Mammary epithelial cell (primary cell): ENCODE data around the gene ABCC5.

Experiments used
- EZH2 ChIP-seq: IDR thresholded peaks from 2 replicates; pipeline ENCODE4 v1.6.1; 2012; ENCODE audit warnings: low read length, inconsistent platforms, borderline replicate concordance
- TF ChIP-seq, protein P1 (sequence below), 2 donors: IDR thresholded peaks in 1 of 2; conservative IDR thresholded peaks in 1 of 2; 2 replicates each; pipeline ENCODE4 v1.5.1; 2011 to 2012; ENCODE audit warnings: inconsistent platforms in 2 of 2, low read length in 2 of 2, mild to moderate bottlenecking in 2 of 2, control low read depth in 1 of 2, low read depth in 1 of 2; ENCODE audit not compliant: insufficient read depth in 1 of 2; ENCODE audit errors: extremely low read depth in 1 of 2

DNA sequence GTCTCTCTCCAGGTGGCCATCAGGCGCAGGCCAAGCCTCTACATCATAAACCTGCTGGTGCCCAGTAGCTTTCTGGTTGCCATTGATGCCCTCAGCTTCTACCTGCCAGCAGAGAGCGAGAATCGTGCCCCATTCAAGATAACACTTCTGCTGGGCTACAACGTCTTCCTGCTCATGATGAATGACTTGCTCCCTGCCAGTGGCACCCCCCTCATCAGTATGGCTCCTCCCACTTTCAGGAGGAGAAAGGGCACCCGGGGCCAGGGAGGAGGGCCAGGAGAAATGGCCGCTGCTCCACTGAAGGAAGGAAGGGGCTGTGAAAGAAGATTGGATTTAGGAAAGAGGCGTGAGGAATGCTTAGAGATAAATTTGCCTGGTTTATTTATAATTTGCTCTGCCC, 41.7 kb upstream of the ABCC5 start:
- TF ChIP-seq, protein P1, sequence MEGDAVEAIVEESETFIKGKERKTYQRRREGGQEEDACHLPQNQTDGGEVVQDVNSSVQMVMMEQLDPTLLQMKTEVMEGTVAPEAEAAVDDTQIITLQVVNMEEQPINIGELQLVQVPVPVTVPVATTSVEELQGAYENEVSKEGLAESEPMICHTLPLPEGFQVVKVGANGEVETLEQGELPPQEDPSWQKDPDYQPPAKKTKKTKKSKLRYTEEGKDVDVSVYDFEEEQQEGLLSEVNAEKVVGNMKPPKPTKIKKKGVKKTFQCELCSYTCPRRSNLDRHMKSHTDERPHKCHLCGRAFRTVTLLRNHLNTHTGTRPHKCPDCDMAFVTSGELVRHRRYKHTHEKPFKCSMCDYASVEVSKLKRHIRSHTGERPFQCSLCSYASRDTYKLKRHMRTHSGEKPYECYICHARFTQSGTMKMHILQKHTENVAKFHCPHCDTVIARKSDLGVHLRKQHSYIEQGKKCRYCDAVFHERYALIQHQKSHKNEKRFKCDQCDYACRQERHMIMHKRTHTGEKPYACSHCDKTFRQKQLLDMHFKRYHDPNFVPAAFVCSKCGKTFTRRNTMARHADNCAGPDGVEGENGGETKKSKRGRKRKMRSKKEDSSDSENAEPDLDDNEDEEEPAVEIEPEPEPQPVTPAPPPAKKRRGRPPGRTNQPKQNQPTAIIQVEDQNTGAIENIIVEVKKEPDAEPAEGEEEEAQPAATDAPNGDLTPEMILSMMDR (conservative IDR thresholded peaks at IDR 0.05 in 1 of 2, IDR thresholded peaks at IDR 0.05 in 1 of 2; ENCODE audit: extremely low read depth in 1 of 2, insufficient read depth in 1 of 2, low read depth in 1 of 2, low read length in 2 of 2), result no peak
- no peak for TF ChIP-seq EZH2
